Endothelial cell (in vitro differentiated cells): ENCODE data around the gene NDUFAF5. TPM values are rescaled to one million over a fixed set of nuclear protein-coding genes. Genes with fewer than 3 reads are reported as not detected.

Experiments
- DNase-seq: peaks from one replicate; pipeline ENCODE4 v3.0.0; 2021; ENCODE audit warnings: low spot score
- H3K27ac Mint-ChIP-seq: one replicate; pipeline ENCODE4 v1.8.0; 2021; ENCODE audit warnings: mixed read lengths, inconsistent platforms; ENCODE audit not compliant: unreplicated experiment
- H3K27me3 Mint-ChIP-seq: one replicate; pipeline ENCODE4 v1.8.0; 2021; ENCODE audit warnings: mild to moderate bottlenecking, moderate library complexity, mixed read lengths, inconsistent platforms; ENCODE audit not compliant: unreplicated experiment
- H3K36me3 Mint-ChIP-seq: one replicate; pipeline ENCODE4 v1.8.0; 2021; ENCODE audit warnings: mild to moderate bottlenecking, low read depth, mixed read lengths, inconsistent platforms; ENCODE audit not compliant: unreplicated experiment
- H3K4me1 Mint-ChIP-seq: one replicate; pipeline ENCODE4 v1.8.0; 2021; ENCODE audit warnings: mild to moderate bottlenecking, mixed read lengths, inconsistent platforms; ENCODE audit not compliant: unreplicated experiment
- H3K4me3 Mint-ChIP-seq: one replicate; pipeline ENCODE4 v1.8.0; 2021; ENCODE audit warnings: mild to moderate bottlenecking, mixed read lengths, inconsistent platforms; ENCODE audit not compliant: unreplicated experiment
- H3K9me3 Mint-ChIP-seq: one replicate; pipeline ENCODE4 v1.8.0; 2021; ENCODE audit warnings: mixed read lengths, inconsistent platforms; ENCODE audit not compliant: unreplicated experiment
- total RNA-seq: library from RNA; stranded (reverse); fragmentation: NEBNext Ultra II Directional; extraction: Animal tissue kit (Norgen Biotek cat#: 25700); gene quantifications from one replicate; pipeline ENCODE4 v1.2.1, GENCODE V29; 2021; ENCODE audit not compliant: unreplicated experiment
- TF ChIP-seq, protein P1 (sequence below): fragments of 200-600 bp; sonication (generic); IDR thresholded peaks from one replicate; pipeline ENCODE4 v1.5.0; 2021; ENCODE audit warnings: antibody characterized with exemption; ENCODE audit not compliant: unreplicated experiment

NDUFAF5 gene
- total RNA-seq, 1 donor from 2014 or later = 22.5 TPM

DNA sequence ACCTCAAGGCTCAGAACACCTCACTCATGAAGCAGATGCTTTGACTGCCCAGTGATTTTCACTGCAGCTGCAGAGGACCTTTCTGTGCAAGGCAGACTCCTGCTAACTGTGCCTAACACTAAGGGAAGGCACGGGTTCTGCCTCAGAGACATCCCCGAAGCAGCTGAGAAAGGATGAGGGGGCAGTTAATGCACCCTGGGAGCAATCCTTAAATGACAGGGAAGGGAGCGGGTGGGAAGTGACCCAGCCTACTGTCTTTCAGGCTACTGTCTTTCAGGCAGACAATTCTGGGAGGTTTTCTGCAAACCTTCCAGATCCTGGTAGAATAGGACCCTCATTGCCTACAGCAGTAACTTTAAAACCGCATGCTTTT is 55.3 kb downstream of the NDUFAF5 start:
- H3K4me1 Mint-ChIP-seq = no peaks in the 10 kb centered on the region
- H3K27me3 Mint-ChIP-seq = no peaks in the 10 kb centered on the region
- no peak overlapping the region for H3K4me3 Mint-ChIP-seq
- DNase-seq = no peak
- no peaks in the 10 kb centered on the region for H3K36me3 Mint-ChIP-seq
- TF ChIP-seq, protein P1, sequence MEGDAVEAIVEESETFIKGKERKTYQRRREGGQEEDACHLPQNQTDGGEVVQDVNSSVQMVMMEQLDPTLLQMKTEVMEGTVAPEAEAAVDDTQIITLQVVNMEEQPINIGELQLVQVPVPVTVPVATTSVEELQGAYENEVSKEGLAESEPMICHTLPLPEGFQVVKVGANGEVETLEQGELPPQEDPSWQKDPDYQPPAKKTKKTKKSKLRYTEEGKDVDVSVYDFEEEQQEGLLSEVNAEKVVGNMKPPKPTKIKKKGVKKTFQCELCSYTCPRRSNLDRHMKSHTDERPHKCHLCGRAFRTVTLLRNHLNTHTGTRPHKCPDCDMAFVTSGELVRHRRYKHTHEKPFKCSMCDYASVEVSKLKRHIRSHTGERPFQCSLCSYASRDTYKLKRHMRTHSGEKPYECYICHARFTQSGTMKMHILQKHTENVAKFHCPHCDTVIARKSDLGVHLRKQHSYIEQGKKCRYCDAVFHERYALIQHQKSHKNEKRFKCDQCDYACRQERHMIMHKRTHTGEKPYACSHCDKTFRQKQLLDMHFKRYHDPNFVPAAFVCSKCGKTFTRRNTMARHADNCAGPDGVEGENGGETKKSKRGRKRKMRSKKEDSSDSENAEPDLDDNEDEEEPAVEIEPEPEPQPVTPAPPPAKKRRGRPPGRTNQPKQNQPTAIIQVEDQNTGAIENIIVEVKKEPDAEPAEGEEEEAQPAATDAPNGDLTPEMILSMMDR = no peak
- no peak overlapping the region for H3K27ac Mint-ChIP-seq
- no peaks in the 10 kb centered on the region for H3K9me3 Mint-ChIP-seq

DNA sequence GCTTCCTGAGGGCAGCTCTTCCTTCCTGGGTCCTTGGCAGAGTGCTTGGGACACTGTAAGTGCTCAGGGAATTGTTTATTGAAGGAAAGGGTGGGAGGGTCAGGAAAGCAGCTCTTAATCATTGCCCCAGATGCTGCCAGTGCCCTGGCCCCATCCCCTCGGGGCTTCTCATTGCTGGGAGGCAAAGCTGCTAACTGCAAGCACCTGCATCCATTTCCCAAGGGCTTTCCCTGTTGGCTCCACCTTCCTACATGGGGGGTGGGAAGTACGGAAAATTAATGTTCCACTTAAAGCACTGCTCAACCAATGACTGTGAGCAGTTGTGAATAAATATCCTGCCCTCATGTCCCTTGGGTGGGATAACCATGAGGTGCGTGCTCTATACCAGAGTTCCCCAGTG is 56.4 kb downstream of the NDUFAF5 start:
- Mint-ChIP-seq H3K27ac (no peak overlapping the region), H3K4me1 (no peaks in the 10 kb centered on the region), H3K9me3 (no peaks in the 10 kb centered on the region), H3K27me3 (no peaks in the 10 kb centered on the region), H3K4me3 (no peak overlapping the region), H3K36me3 (no peaks in the 10 kb centered on the region)
- TF ChIP-seq, protein P1 = no peak
- no peak for DNase-seq

DNA sequence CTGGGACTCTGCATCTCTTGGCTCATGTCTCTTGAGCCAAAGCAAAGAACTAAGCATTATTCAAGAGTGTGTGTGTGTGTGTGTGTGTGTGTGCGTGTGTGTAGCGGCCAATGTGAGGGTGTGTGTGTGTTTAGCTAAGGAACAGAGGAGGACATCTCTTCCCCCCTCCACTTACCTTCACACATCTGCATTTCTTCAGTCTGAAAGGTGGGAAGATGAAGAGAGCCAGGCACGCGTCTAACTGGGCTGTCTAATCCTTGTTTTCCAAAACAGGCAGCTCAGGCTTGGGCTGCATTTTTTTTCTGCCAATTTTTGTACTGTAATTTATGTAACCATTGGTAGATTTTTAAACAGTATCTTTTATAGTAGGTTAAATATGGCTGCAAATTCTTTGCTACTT is 59.5 kb downstream of the NDUFAF5 start:
- no peaks in the 10 kb centered on the region for H3K9me3 Mint-ChIP-seq
- no peaks in the 10 kb centered on the region for H3K4me1 Mint-ChIP-seq
- no peak for DNase-seq
- TF ChIP-seq, protein P1 = no peak
- no peak overlapping the region for H3K4me3 Mint-ChIP-seq
- no peaks in the 10 kb centered on the region for H3K36me3 Mint-ChIP-seq
- no peak overlapping the region for H3K27ac Mint-ChIP-seq
- H3K27me3 Mint-ChIP-seq = no peaks in the 10 kb centered on the region

DNA sequence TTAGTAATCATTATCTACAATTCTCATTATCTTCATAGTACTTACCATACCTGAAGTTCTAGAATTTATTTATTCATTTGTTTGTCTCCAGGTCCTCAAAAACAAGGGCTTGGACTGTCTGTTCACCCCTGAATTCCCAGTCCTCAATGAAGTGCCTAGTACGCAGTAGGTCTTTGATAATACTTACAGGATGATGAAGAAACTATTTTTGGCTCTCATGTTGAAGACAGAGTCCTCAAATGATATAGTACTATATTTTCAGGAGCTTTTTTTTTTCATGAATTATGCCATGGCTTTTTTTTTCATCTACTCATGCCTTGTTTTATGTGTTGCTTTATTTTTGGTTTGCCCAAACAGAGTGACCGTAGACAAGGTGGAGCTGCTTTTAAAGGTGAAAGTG is 66.5 kb downstream of the NDUFAF5 start:
- Mint-ChIP-seq H3K4me1 (peaks cover 1% of the 10 kb centered on the region), H3K36me3 (no peaks in the 10 kb centered on the region), H3K9me3 (no peaks in the 10 kb centered on the region), H3K27ac (no peak overlapping the region), H3K27me3 (no peaks in the 10 kb centered on the region), H3K4me3 (no peak overlapping the region)
- TF ChIP-seq, protein P1 = no peak
- no peak for DNase-seq

DNA sequence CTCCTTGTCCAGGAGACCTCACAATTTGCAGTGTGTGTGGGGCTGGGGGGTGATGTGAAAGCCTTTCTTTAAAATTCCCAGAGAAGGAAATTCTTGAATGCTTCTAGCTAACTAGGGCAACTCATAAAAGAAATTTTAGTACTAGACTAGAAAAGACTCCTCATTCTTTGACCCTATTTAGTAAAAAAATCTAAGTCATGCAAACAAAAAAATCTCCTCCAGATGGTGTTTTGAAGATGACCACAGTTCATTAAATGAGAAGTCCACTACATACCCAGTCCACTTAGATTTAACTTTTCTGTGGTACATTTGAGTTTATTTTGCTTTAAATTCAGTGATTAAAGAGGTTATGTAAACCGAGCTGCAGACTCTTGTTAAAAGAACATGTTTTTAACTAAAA is 67.5 kb downstream of the NDUFAF5 start:
- no peak overlapping the region for H3K27ac Mint-ChIP-seq
- no peak overlapping the region for H3K4me3 Mint-ChIP-seq
- H3K9me3 Mint-ChIP-seq = no peaks in the 10 kb centered on the region
- H3K27me3 Mint-ChIP-seq = no peaks in the 10 kb centered on the region
- no peak for DNase-seq
- no peaks in the 10 kb centered on the region for H3K36me3 Mint-ChIP-seq
- H3K4me1 Mint-ChIP-seq = peaks cover 3% of the 10 kb centered on the region
- TF ChIP-seq, protein P1 = no peak
